Hematopoietic multipotent progenitor cell treated with erythropoietin and hydrocortisone succinate and interleukin-3 and kit ligand, for 4 days (in vitro differentiated cells): ENCODE results near the gene STIM1.
A peak's percentile ranks its signal among the peaks of the same experiment; 100 is the strongest.

Experiments used
- DNase-seq: peaks from one replicate; pipeline ENCODE4 v3.0.0-alpha.2; 2015

The STIM1 gene

GRCh38 chr11:3831378-3832239, 23.9 kb upstream of the STIM1 start:
- DNase-seq, result peak; percentile 71

- no peak for DNase-seq
Measured at GRCh38 chr11:3832816-3833215, 22.6 kb upstream of the STIM1 start.

DNA sequence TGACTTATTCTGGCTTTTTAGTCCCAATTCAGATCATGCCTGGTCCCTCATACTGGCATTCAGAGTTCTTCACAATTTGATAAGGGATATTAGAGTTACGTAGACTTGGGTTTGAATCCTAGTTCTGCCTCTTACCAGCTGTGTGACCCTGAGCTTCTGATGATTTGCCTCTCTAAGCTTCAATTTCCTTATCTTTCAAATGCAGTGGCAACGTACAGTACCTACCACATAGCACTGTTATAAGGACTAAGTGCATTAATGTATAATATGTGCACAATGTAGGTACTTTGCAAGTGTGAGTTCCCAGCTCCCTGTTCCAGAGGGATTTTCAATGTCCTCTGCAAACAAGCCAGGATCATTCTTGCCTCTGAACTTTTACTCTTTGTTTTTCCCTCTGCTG, 22.0 kb upstream of the STIM1 start:
- peak; percentile 90 for DNase-seq

- DNase-seq, result no peak
Measured at GRCh38 chr11:3834349-3834663, 21.2 kb upstream of the STIM1 start.

- peak; percentile 98 for DNase-seq
Measured at GRCh38 chr11:3834664-3835461, 20.6 kb upstream of the STIM1 start.

- DNase-seq, result peak; percentile 54
Measured at GRCh38 chr11:3835751-3836150, 19.7 kb upstream of the STIM1 start.

DNA sequence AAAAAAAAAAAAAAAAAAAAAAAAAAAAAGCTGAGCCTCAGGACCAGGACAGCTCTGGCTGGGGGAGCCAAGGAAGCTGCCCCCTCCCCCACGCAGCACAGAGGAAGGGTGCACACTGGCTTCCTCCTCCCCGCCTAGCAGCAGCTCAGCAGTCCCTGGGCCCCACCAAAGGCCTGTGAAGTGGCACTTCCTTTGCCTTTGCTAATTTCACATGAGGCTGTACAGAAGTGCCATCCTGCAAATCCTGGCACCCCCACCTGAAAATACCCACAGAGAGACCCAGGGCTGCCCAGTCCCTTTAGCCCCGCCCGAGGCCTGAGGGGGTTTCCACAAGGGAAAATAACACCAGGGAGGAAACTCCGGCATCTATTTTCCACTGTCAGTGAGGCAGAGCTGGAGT, 18.6 kb upstream of the STIM1 start:
- DNase-seq, result peak; percentile 77

- peak; percentile 97 for DNase-seq
Measured at GRCh38 chr11:3837793-3838192, 17.7 kb upstream of the STIM1 start.

DNA sequence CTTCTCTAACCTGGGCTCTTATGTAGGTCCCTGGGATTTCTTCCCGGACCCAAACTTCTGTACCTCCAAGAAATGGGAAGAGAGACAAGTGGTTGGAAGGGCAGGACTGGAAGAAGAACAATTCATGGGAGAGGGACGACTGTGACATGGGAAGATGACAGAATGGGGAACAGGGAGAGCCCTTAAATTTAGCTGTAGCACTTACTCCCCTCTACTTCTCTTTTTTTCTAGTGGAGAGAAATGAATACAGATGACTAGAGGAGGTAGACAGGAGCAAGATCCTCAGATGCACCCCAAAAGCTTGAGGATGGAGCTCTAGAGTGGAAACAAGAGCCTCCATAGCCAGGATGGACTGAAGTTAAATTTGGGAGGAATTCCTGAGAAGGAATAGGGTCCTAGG, 17.0 kb upstream of the STIM1 start:
- peak; percentile 53 for DNase-seq

GRCh38 chr11:3840004-3840869, 15.2 kb upstream of the STIM1 start:
- peak; percentile 63 for DNase-seq

DNA sequence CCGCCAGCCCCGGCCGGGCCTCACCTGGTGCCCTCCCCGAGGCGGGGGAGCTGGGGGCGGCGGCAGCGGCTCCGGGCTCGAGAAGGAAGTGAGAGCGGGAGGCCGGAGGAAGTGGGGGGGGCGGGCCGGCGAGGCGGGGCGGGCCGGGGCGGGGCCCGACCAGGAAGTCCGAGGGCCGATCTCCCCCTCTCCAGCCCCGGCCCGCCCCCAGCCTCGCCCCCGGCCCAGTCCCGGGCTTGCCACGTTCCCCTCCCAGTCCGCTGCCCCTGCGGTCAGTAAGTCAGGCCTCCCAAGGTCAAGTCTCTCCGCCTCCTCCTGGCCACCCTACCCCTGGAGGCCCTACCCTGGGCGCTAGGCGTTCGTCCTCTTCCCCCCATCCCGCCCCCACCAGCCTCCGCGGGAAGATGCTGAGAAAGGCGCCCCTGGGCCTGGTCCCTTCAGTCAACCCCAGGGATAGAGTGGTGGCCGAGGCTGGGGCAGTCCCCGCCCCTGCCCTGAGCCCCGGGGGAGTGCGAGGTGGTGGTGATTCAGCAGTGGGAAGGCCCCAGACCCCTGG, 14.5 kb upstream of the STIM1 start, which contains the start of gene RHOG:
RHOG (minus strand) TSS at position 90 of the 556 bp plus-strand sequence. CDS start 12,821 bp downstream, outside the sequence.
- DNase-seq, result peak; percentile 95

- DNase-seq, result no peak
Measured at GRCh38 chr11:3841426-3842350, 13.8 kb upstream of the STIM1 start.

DNA sequence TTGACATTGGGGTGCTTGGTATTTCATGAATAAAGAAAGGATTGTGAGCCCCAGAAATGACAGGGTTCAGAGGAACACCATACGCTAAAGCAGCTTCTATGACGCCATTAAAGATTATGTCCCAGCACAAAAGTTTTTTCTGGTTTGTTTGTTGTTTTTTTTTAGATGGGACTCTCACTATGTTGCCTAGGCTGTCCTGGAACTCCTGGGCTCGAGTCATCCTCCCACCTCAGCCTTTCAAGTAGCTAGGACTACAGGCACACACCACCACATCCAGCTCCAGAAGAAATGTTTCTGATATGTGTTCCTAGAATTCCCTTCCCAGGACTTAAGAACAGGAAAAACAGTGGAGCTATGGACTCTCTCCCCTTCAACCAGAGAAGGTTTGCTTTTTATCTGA, 12.1 kb upstream of the STIM1 start:
- DNase-seq, result no peak

DNA sequence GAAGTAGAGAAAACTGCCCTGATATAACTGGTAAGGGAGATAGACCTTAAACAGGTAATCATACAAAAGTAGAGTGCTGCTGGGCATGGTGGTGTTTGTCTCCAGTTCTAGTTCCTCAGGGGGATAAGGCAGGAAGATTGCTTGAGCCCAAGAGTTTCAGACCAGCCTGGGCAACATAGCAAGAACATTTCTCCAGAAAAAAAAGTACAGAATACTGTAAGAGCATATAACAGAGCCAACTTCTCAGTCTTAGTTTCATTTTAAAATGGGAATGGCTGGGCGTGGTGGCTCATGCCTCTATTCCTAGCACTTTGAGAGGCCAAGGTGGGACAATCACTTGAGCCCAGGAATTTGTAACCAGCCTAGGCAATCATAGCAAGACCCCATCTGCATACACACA, 10.2 kb upstream of the STIM1 start:
- DNase-seq, result no peak

DNA sequence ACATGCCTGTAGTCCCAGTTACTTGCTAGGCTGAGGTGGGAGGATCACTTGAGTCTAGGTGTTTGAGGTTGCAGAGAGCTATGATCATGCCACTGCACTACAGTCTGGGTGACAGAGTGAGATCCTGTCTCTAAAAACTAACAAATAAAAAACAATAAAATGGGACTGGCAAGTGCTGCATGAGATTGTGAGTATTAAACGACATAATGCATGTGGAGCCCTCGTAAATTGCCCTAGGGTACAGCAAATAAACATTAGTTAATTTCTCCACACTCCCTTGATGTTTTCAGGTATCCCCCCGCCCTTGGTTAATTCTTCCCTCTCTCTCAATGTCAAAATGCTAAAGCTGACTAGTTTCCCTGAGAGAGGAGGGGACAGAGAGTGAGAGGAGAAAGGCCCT, 9.8 kb upstream of the STIM1 start:
- DNase-seq, result no peak

DNA sequence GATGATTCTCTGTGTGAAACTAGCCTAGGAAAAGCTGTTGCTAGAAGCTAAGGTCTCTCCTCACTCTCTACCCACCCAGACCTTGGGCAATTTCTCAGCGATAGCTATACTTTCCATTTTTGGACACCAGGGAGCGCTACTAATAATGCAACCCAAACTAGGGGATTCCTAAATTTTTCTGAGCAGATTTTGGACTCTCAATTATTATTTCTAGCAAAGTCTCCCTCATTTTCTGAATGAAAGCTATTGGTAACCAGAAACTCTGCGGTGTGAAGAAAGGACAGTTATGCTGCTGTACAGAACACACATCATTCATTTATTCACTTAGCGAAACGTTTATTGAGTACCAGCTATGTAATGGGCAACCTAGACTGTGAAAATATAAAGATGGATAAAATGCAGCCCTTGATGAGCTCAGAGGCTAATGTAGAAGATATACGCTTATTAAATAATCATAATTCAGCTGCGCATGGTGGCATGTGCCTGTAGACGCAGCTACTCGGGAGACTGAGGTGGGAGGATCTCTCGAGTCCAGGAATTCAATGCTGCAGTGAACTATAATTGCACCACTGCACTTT, 6.1 kb upstream of the STIM1 start:
- DNase-seq, result peak; percentile 83

DNA sequence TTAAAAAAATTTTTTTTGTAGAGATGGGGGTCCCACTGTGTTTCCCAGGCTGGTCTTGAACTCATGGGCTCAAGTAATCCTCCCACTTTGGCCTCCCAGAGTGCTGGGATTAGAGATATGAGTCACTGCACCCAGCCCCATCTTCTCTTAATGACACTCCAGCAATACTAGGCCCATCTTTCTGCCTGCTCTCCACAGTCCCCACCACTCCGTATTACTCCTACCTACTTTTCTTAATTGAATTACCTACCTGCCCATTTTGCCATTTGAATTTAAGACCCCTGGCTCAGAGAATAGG, 2.0 kb upstream of the STIM1 start:
- DNase-seq, result no peak

DNA sequence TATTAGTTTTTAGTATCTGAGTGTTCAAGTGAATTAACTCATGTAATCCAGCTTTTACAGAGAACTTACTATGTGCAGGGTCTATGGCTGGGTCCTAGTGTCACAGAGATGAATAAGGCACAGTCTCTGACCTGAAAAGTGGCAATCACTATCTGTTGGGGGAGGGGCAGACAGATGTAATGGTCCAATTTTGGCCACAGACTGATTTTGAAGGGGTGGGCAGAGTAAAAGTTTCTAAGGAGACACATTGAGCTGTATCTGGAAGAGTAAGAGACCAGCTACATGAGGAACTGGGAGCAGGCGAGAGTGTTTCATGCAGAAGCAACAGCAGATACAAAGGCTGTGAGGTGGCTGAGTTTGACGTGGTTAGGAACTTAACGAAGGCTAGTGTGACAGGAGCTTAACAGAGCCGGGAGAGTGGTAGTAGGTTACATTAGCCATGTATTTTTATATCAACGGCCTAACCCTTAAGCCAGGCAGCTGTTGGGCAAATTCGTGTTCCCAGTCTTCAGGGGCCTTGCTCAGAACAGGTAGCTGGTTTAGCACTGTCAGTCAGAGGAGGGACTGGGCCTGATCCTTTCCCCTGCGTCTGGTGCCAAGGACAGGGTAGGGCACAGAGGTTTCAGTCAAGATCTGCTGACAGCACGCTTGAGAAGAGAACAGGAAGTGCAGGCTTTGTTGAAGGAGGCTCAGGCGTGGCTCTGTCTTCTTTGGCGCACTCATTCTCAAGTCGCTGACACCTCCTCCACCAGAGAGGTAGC, 1.4 kb upstream of the STIM1 start:
- peak; percentile 90 for DNase-seq

DNA sequence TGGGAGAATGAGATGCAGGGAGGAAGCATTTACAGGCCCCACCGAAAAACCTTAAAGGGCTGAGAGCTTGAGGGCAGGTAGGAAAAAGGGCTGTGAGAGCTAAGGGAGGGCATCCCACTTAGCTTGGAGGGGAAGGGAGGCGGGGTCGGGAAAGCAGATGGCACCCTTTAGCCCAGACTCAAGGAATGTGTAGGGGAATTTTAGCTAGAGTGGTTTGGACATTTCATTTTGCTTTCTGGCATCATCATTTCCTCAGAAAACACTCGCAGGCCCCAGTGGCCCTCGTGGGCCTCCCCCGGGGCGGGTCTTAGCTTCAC, 846 bp upstream of the STIM1 start:
- no peak for DNase-seq

DNA sequence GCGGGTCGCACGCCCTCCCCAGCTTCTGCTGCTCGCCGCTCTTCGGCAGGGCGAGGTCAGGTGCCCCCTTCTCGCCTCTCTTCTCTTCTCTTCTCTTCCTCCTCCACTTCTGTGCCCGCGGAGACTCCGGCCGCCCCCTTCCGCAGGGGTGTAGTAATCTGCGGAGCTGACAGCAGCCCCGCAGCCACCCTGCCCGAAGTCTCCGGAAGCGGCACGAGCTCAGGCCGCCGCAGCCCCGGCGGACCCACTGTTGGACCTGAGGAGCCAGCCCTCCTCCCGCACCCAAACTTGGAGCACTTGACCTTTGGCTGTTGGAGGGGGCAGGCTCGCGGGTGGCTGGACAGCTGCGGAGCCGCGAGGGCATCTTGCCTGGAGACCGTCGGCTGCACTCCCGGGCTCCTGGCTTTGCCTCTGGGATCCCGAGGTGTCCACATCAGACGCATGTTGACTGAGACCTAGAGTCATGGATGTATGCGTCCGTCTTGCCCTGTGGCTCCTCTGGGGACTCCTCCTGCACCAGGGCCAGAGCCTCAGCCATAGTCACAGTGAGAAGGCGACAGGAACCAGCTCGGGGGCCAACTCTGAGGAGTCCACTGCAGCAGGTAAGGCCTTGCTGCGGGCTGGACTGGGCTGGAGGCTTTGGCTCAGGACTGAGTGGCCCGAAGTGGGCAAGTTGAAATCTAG, 486 bp downstream of the STIM1 start:
- DNase-seq, result peak; percentile 84
